PC-9 (cell line): ENCODE measurements around the gene CELSR3. TPM values are rescaled to one million over a fixed set of nuclear protein-coding genes. Genes with fewer than 3 reads are reported as not detected.

ENCODE experiments used
- BruUV-seq: library from RNA; stranded (reverse); fragments of 400-500 nt; replicated peaks from 2 replicates; lab custom pipeline; 2021; lab: Mats Ljungman, UMichigan
- CTCF ChIA-PET: fragments of 300-600 bp; sonication (Branson Sonifier 250); formaldehyde crosslinking; loops from one replicate; lab custom pipeline; 2022; ENCODE audit warnings: antibody characterized with exemption; lab: Charles Lee
- POLR2A ChIA-PET: fragments of 300-600 bp; sonication (Branson Sonifier 250); formaldehyde crosslinking; loops from one replicate; lab custom pipeline; 2022; ENCODE audit warnings: antibody characterized with exemption; ENCODE audit not compliant: unreplicated experiment; lab: Charles Lee
- DNase-seq, 2 experiments: peaks; one replicate each; pipeline versions ENCODE4 v3.0.0 to v3.0.0-alpha.2; 2015 to 2022; ENCODE audit warnings: mixed read lengths in 1 of 2
- H2AFZ ChIP-seq: fragments of 200-600 bp; sonication (generic); 2 replicates; pipeline ENCODE4 v1.8.1; 2017; ENCODE audit warnings: antibody characterized with exemption
- H3F3A ChIP-seq: fragments of 200-600 bp; sonication (generic); 2 replicates; pipeline ENCODE4 v1.8.1; 2017; ENCODE audit warnings: antibody characterized with exemption, mild to moderate bottlenecking, low read depth; ENCODE audit not compliant: insufficient read depth
- H3K27ac ChIP-seq: fragments of 200-600 bp; sonication (generic); 2 replicates; pipeline ENCODE4 v1.6.1; 2016; ENCODE audit warnings: mixed run types
- H3K27me3 ChIP-seq: fragments of 200-600 bp; sonication (generic); 2 replicates; pipeline ENCODE4 v1.6.1; 2016; ENCODE audit warnings: low read depth, mixed run types; ENCODE audit not compliant: insufficient read depth
- H3K36me3 ChIP-seq: fragments of 200-600 bp; sonication (generic); 2 replicates; pipeline ENCODE4 v1.6.1; 2016; ENCODE audit warnings: low read depth, mixed run types
- H3K4me1 ChIP-seq: fragments of 200-600 bp; sonication (generic); replicated peaks from 2 replicates; pipeline ENCODE4 v1.6.1; 2016; ENCODE audit warnings: mixed run types; ENCODE audit not compliant: insufficient read depth
- H3K4me2 ChIP-seq: fragments of 200-600 bp; sonication (generic); 2 replicates; pipeline ENCODE4 v1.6.1; 2017; ENCODE audit warnings: mixed run types
- H3K4me3 ChIP-seq: fragments of 200-600 bp; sonication (generic); 2 replicates; pipeline ENCODE4 v1.6.1; 2016; ENCODE audit warnings: mixed run types
- H3K79me2 ChIP-seq: fragments of 200-600 bp; sonication (generic); 2 replicates; pipeline ENCODE4 v1.6.1; 2017; ENCODE audit warnings: low read depth, mixed run types
- H3K9me2 ChIP-seq: fragments of 200-600 bp; sonication (generic); 2 replicates; pipeline ENCODE4 v1.8.1; 2017; ENCODE audit warnings: mild to moderate bottlenecking; ENCODE audit not compliant: insufficient read depth
- H3K9me3 ChIP-seq: fragments of 200-600 bp; sonication (generic); 2 replicates; pipeline ENCODE4 v1.8.1; 2016; ENCODE audit warnings: low read depth; ENCODE audit not compliant: insufficient read depth
- H4K20me1 ChIP-seq: fragments of 200-600 bp; sonication (generic); 2 replicates; pipeline ENCODE4 v1.8.1; 2017; ENCODE audit not compliant: insufficient read depth
- CTCF ChIP-seq: fragments of 200-600 bp; sonication (generic); conservative IDR thresholded peaks from 2 replicates; pipeline ENCODE4 v1.6.1; 2017; ENCODE audit warnings: mixed run types, antibody characterized with exemption, mild to moderate bottlenecking, moderate library complexity
- EZH2 ChIP-seq: fragments of 200-600 bp; sonication (generic); IDR thresholded peaks from 2 replicates; pipeline ENCODE4 v1.8.0; 2017; ENCODE audit warnings: antibody characterized with exemption, low read depth
- intact Hi-C: fragments of 100-400 bp; cut with micrococcal nuclease; formaldehyde crosslinking; loops from one replicate; pipeline ENCODE4 v1.10.0; 2022; ENCODE audit not compliant: unreplicated experiment
- total RNA-seq: library from RNA; stranded (reverse); gene quantifications from 2 replicates; pipeline ENCODE4 v1.2.3, GENCODE V29; 2021

Gene CELSR3
- total RNA-seq, 1 experiment from 2014 or later, result 9.9 TPM

- no peak overlapping the region for H3K27ac ChIP-seq
These were observed 25.5 kb upstream of the CELSR3 start for GRCh38 chr3:48688032-48688736.

GRCh38 chr3:48687220-48687678 lies 24.6 kb upstream of the CELSR3 start:
- H3K4me3 ChIP-seq, result no peak overlapping the region
- intact Hi-C loops, result no loop called here
- H3K27ac ChIP-seq, result no peak overlapping the region
- H3K36me3 ChIP-seq, result no peaks in the 10 kb centered on the region
- TF ChIP-seq CTCF, result no peak
- no peak for TF ChIP-seq EZH2
- CTCF ChIA-PET, result interaction anchor here (1.8 kb wide), 1 partner anchor 24 kb away, joined by 6 read pairs; the partner anchor contains the start of gene CELSR3
- H3K9me3 ChIP-seq, result no peaks in the 10 kb centered on the region
- no peak for DNase-seq
- POLR2A ChIA-PET, result no interaction called here
- no peaks in the 10 kb centered on the region for H3K9me2 ChIP-seq
- no peak overlapping the region for H2AFZ ChIP-seq
- H3K27me3 ChIP-seq, result no peaks in the 10 kb centered on the region
- BruUV-seq, result no TSS peak
- peaks cover 9% of the 10 kb centered on the region for H3K4me1 ChIP-seq
- H3K79me2 ChIP-seq, result peaks cover 21% of the 10 kb centered on the region
- H3F3A ChIP-seq, result peaks cover 23% of the 10 kb centered on the region
- H3K4me2 ChIP-seq, result no peak overlapping the region
- peaks cover 8% of the 10 kb centered on the region for H4K20me1 ChIP-seq

More at GRCh38 chr3:48688032-48688736, 25.5 kb upstream of the CELSR3 start:
- H3K79me2 ChIP-seq, result peaks cover 27% of the 10 kb centered on the region
- intact Hi-C loops, result no loop called here
- H3K4me2 ChIP-seq, result no peak overlapping the region
- BruUV-seq, result no TSS peak
- H3K27me3 ChIP-seq, result no peaks in the 10 kb centered on the region
- peaks cover 31% of the 10 kb centered on the region for H3F3A ChIP-seq
- ChIA-PET POLR2A (no interaction called here), CTCF (no interaction called here)
- DNase-seq, result no peak
- peaks cover 18% of the 10 kb centered on the region for H4K20me1 ChIP-seq
- H3K4me3 ChIP-seq, result no peak overlapping the region
- no peaks in the 10 kb centered on the region for H3K9me2 ChIP-seq
- H3K9me3 ChIP-seq, result no peaks in the 10 kb centered on the region
- TF ChIP-seq CTCF (no peak), EZH2 (no peak)
- H2AFZ ChIP-seq, result no peak overlapping the region
- peaks cover 6% of the 10 kb centered on the region for H3K36me3 ChIP-seq
- H3K4me1 ChIP-seq, result peaks cover 9% of the 10 kb centered on the region

GRCh38 chr3:48686538-48687219 lies 24.0 kb upstream of the CELSR3 start:
- peaks cover 23% of the 10 kb centered on the region for H3F3A ChIP-seq
- no peaks in the 10 kb centered on the region for H3K36me3 ChIP-seq
- peaks cover 9% of the 10 kb centered on the region for H3K4me1 ChIP-seq
- H3K9me3 ChIP-seq, result no peaks in the 10 kb centered on the region
- ChIA-PET POLR2A (no interaction called here), CTCF (interaction anchor here (0.5 to 1.8 kb wide), 5 partner anchors 23 to 555 kb away, joined by 3 to 6 read pairs (median 6); partner anchors contain the start of gene CELSR3)
- H3K27ac ChIP-seq, result no peak overlapping the region
- BruUV-seq, result no TSS peak
- TF ChIP-seq EZH2 (no peak), CTCF (no peak)
- H3K79me2 ChIP-seq, result peaks cover 21% of the 10 kb centered on the region
- H4K20me1 ChIP-seq, result peaks cover 8% of the 10 kb centered on the region; the same call in 1 of the 2 replicates
- H3K27me3 ChIP-seq, result no peaks in the 10 kb centered on the region
- DNase-seq, result no peak
- H2AFZ ChIP-seq, result no peak overlapping the region
- H3K9me2 ChIP-seq, result no peaks in the 10 kb centered on the region
- no peak overlapping the region for H3K4me3 ChIP-seq
- no peak overlapping the region for H3K4me2 ChIP-seq
- intact Hi-C loops, result no loop called here
